Placental epithelial cell (primary cell): ENCODE results near the gene CLK4. TPM values are rescaled to one million over a fixed set of nuclear protein-coding genes. Genes with fewer than 3 reads are reported as not detected.

Source experiments
- small RNA-seq: library from RNA; depleted of rRNA; stranded (forward); fragments of <200 nt; gene quantifications from one replicate; pipeline ENCODE3, GENCODE V24; 2012
- total RNA-seq: library from RNA; depleted of rRNA; stranded (reverse); fragments of >200 nt; gene quantifications from 2 replicates; pipeline ENCODE4 v1.2.3, GENCODE V29; 2012

The CLK4 gene
- 19.3 and 40.4 TPM in 2 replicates for total RNA-seq

GRCh38 chr5:178626484-178627258, at the start of gene CLK4:
CLK4 (minus strand) TSS chr5:178627050; CDS start chr5:178623416, 3,634 bp downstream.

DNA sequence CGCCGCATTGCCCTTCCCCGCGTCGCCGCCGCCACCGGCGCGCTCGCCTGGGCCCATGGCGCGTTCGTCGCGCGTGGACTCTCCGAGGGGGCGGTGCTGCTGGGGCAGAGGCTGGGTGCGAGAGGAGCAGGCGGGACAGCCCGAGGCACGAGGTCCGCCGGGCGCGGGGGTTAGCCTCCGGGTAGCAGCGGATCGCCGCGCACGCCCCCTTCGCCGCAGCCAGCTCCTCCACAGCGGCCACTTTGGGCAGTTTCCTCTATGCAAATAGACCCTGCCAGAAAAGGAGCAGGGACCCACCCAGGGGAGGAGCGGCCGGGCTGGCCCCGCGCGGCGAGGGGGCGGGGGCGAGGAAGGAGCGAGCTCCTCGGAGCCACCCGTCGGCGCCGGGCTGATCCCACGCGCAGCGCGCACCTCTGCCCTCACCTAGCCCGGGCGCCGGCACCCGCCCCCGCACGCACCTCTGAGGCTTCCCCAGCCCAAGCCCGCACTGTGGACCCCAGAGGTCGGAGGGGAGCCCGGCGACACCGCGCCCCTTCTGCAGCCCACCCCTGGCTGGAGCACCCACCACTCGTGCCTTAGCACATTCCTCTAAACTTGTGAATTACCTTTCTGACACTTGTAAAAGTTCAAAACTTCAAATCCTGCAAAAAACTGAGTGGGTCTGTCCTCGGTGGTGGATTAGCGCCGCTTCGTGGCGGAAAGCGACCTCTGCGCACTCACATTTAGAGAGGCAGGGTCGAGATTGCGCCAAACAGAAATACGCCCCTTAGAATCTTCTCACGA, 36.5 kb downstream of the CLK4 start, which contains the start of gene COL23A1:
Gene COL23A1 (minus strand): TSS at position 253 of the 783 bp plus-strand sequence.

Small RNAs within 50 kb of the gene (small RNA-seq; reads per million reads assigned to genes)
- gene RN7SKP70 = 0.14 reads per million

Other genes starting within 250 kb of the CLK4 start
- gene COL23A1, start 36.7 kb downstream of the CLK4 start, total RNA-seq = not detected in 2 replicates
- 9.0 TPM in 2 replicates for gene ZNF354A, start 103.6 kb upstream of the CLK4 start, total RNA-seq
- 8.1 and 11.8 TPM in 2 replicates for gene ZNF354B, start 232.9 kb upstream of the CLK4 start, total RNA-seq